HepG2 (cell line): ENCODE data around the gene CXorf51A. TPM values are rescaled to one million over a fixed set of nuclear protein-coding genes. Genes with fewer than 3 reads are reported as not detected.

Source experiments
- ATAC-seq: fragments of 200-7000 bp; cut with Tn5 transposase; 3 replicates; pipeline ENCODE4 v1.9.1; 2020; ENCODE audit warnings: mild to moderate bottlenecking, moderate library complexity
- BruUV-seq: library from RNA; stranded (reverse); fragments of 400-500 nt; replicated peaks from 2 replicates; lab custom pipeline; 2021; lab: Mats Ljungman, UMichigan
- CTCF ChIA-PET: fragments of 300-600 bp; formaldehyde crosslinking; extraction: SDS; loops from one replicate; lab custom pipeline; 2021; ENCODE audit warnings: low total read pairs, inconsistent platforms, low intra/inter-chr PET ratio; lab: Yijun Ruan, JAX
- POLR2A ChIA-PET: fragments of 350-600 bp; sonication (Branson Sonifier 250); formaldehyde crosslinking; loops from one replicate; lab custom pipeline; 2020; ENCODE audit warnings: antibody characterized with exemption, inconsistent platforms; lab: Yijun Ruan, JAX
- DNase-seq: peaks from one replicate; pipeline ENCODE4 v3.0.0-alpha.2; 2015; ENCODE audit warnings: low spot score
- FAIRE-seq: peaks from 3 replicates; lab custom pipeline; 2011; peaks lifted over from hg19 to GRCh38; lab: Jason Lieb, UNC
- H2AFZ ChIP-seq: one replicate; pipeline ENCODE4 v1.6.1; 2011; ENCODE audit warnings: low read length, inconsistent platforms
- H3K27ac ChIP-seq: fragments of 300-600 bp; 3 replicates; pipeline ENCODE4 v1.8.0; 2011; ENCODE audit warnings: mixed run types, mild to moderate bottlenecking, mixed read lengths, low read length, inconsistent platforms; ENCODE audit not compliant: insufficient read depth; ENCODE audit errors: extremely low read length
- H3K27me3 ChIP-seq, 2 experiments: fragments of 200-600 bp in 1 of 2; 2 replicates in 1 of 2; 3 replicates in 1 of 2; pipeline versions ENCODE4 v1.6.0 to v1.8.0; 2011; ENCODE audit warnings: low read length in 2 of 2, mild to moderate bottlenecking in 2 of 2, moderate library complexity in 2 of 2, inconsistent platforms in 1 of 2; ENCODE audit not compliant: insufficient read depth in 2 of 2, control insufficient read depth in 1 of 2
- H3K36me3 ChIP-seq, 2 experiments: fragments of 200-600 bp in 1 of 2; replicated peaks in 1 of 2; 2 replicates in 1 of 2; 3 replicates in 1 of 2; pipeline versions ENCODE4 v1.5.1 to v1.8.0; 2011; ENCODE audit warnings: low read length in 2 of 2, inconsistent platforms in 1 of 2; ENCODE audit not compliant: insufficient read depth in 2 of 2, control insufficient read depth in 1 of 2
- H3K4me1 ChIP-seq: 2 replicates; pipeline ENCODE4 v1.5.1; 2012; ENCODE audit warnings: low read length, inconsistent platforms; ENCODE audit not compliant: insufficient read depth
- H3K4me2 ChIP-seq: 2 replicates; pipeline ENCODE4 v1.6.0; 2011; ENCODE audit warnings: low read depth, low read length, inconsistent platforms
- H3K4me3 ChIP-seq, 3 experiments: fragments of 200-600 bp in 1 of 3; sonication (generic), shearing (Covaris generic) in 1 of 3; replicated peaks in 1 of 3; 2 replicates each; pipeline ENCODE4 v1.5.1; 2011 to 2016; ENCODE audit warnings: low read length in 3 of 3, inconsistent platforms in 2 of 3, low read depth in 2 of 3, mild to moderate bottlenecking in 2 of 3, control low read depth in 1 of 3, mixed read lengths in 1 of 3; ENCODE audit not compliant: insufficient read depth in 1 of 3
- H3K79me2 ChIP-seq: one replicate; pipeline ENCODE4 v1.6.1; 2011; ENCODE audit warnings: low read length, inconsistent platforms; ENCODE audit not compliant: insufficient read depth
- H3K9ac ChIP-seq: 2 replicates; pipeline ENCODE4 v1.6.0; 2011; ENCODE audit warnings: mild to moderate bottlenecking, low read depth, low read length, inconsistent platforms; ENCODE audit not compliant: insufficient read depth
- H3K9me3 ChIP-seq: 2 replicates; pipeline ENCODE4 v1.5.1; 2012; ENCODE audit warnings: mild to moderate bottlenecking, low read length
- H4K20me1 ChIP-seq: 2 replicates; pipeline ENCODE4 v1.6.0; 2011; ENCODE audit warnings: inconsistent platforms, mild to moderate bottlenecking, low read length, moderate library complexity; ENCODE audit not compliant: insufficient read depth
- MYC ChIP-seq: sonication (generic); formaldehyde crosslinking; IDR thresholded peaks from 2 replicates; pipeline ENCODE4 v1.9.0; 2021; ENCODE audit warnings: missing genetic modification reagents, borderline replicate concordance
- NFE2 ChIP-seq: sonication (generic); formaldehyde crosslinking; IDR thresholded peaks from 2 replicates; pipeline ENCODE4 v1.4.0; 2020; ENCODE audit warnings: missing genetic modification reagents
- NFRKB ChIP-seq: fragments of 450-650 bp; IDR thresholded peaks from 2 replicates; pipeline ENCODE4 v1.6.1; 2017
- ZBTB20 ChIP-seq: sonication (generic); formaldehyde crosslinking; IDR thresholded peaks from 2 replicates; pipeline ENCODE4 v1.8.1; 2023; ENCODE audit warnings: missing genetic modification reagents, low read depth, mild to moderate bottlenecking, borderline replicate concordance
- ZKSCAN1 ChIP-seq: fragments of 150-350 bp; IDR thresholded peaks from 2 replicates; pipeline ENCODE4 v1.6.1; 2014; ENCODE audit warnings: low read length
- ZNF20 ChIP-seq: sonication (generic); formaldehyde crosslinking; IDR thresholded peaks from 2 replicates; pipeline ENCODE4 v1.4.0; 2020; ENCODE audit warnings: mild to moderate bottlenecking, moderate library complexity, missing genetic modification reagents
- ZNF468 ChIP-seq: sonication (generic); formaldehyde crosslinking; IDR thresholded peaks from 2 replicates; pipeline ENCODE4 v1.8.0; 2022; ENCODE audit warnings: mild to moderate bottlenecking, moderate library complexity, missing genetic modification reagents
- ZNF703 ChIP-seq: sonication (generic); formaldehyde crosslinking; IDR thresholded peaks from 2 replicates; pipeline ENCODE4 v1.5.1; 2020; ENCODE audit warnings: missing genetic modification reagents, mild to moderate bottlenecking, moderate library complexity, borderline replicate concordance
- WGBS: methylation state at CpG from one replicate; pipeline ENCODE4 v1.1.6; 2017; ENCODE audit warnings: low lambda C conversion rate; 5-methylcytosine and 5-hydroxymethylcytosine counted together
- in situ Hi-C: cut with HindIII; loops from 2 replicates; pipeline ENCODE4 v1.10.0; 2017; ENCODE audit warnings: low pct_unique_long_range_greater_than_20kb; ENCODE audit not compliant: extremely low pct_ligation_motif_present
- intact Hi-C: fragments of 100-400 bp; cut with micrococcal nuclease; formaldehyde crosslinking; loops from one replicate; pipeline ENCODE4 v1.10.0; 2022; ENCODE audit not compliant: unreplicated experiment
- polyA plus RNA-seq, 8 experiments: library from polyadenylated mRNA; depleted of rRNA in 3 of 8; stranded (reverse) in 7 of 8; unstranded in 1 of 8; fragments of >200 nt; fragmentation: Illumina TruSeq in 4 of 8; extraction: Trizol in 4 of 8; gene quantifications; 2 replicates each; pipeline versions ENCODE4 v1.2.1 to v1.2.3, GENCODE V29; 2011 to 2016; ENCODE audit warnings: low read depth in 4 of 8, missing spikeins in 1 of 8, mixed read lengths in 1 of 8; ENCODE audit not compliant: insufficient read depth in 1 of 8
- total RNA-seq, 5 experiments: library from RNA; depleted of rRNA; stranded (reverse); fragments of >200 nt; fragmentation: Illumina TruSeq; extraction: Trizol; gene quantifications; 2 replicates each; pipeline ENCODE4 v1.2.3, GENCODE V29; 2016; ENCODE audit warnings: low read depth in 1 of 5
- TF ChIP-seq, protein P1 (sequence below): sonication (generic); formaldehyde crosslinking; conservative IDR thresholded peaks from 2 replicates; pipeline ENCODE4 v1.4.0; 2020; ENCODE audit warnings: missing genetic modification reagents
- TF ChIP-seq, protein P2 (sequence below): conservative IDR thresholded peaks from 2 replicates; pipeline ENCODE4 v1.6.1; 2018; ENCODE audit warnings: missing genetic modification reagents
- TF ChIP-seq, protein P3 (sequence below): sonication (generic); formaldehyde crosslinking; IDR thresholded peaks from 2 replicates; pipeline ENCODE4 v1.5.1; 2020; ENCODE audit warnings: missing genetic modification reagents, mild to moderate bottlenecking, borderline replicate concordance
- TF ChIP-seq, protein P4 (sequence below): sonication (generic); formaldehyde crosslinking; IDR thresholded peaks from 2 replicates; pipeline ENCODE4 v1.5.1; 2020; ENCODE audit warnings: mild to moderate bottlenecking, missing genetic modification reagents

Gene CXorf51A
- total and polyA plus RNA-seq, 2 of the 13 experiments (the other 11 are each of a cell fraction or from before 2014, with no cell fraction given) = not detected

DNA sequence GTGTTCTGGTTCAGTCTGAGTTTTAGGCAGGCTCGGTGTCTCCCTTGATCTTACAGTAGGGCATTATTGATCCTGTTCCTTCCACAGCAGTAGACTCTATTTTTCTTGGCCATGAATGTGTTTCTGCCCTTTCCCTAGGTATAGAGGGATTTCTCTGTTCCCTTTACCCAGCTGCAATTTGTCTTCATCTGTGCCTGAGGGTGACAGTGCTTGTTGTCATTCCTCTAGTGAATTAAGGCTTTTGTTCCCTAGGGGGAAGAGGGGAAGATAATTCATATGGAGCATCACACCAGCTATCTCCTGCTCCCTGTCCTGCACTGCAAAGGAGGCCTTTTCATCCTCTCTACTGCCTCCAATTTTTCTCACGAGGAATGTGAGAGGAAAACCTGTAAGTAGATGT lies 39.7 kb upstream of the CXorf51A start:
- intact Hi-C loops = no loop called here
- Histone ChIP-seq H3K4me1 (no peaks in the 10 kb centered on the region), H3K79me2 (no peaks in the 10 kb centered on the region), H3K36me3 (no peaks in the 10 kb centered on the region), H2AFZ (no peak overlapping the region), H3K4me3 (no peak overlapping the region), H3K9ac (no peak overlapping the region), H3K27ac (no peak overlapping the region), H3K4me2 (no peak overlapping the region), H4K20me1 (no peaks in the 10 kb centered on the region), H3K27me3 (no peaks in the 10 kb centered on the region), H3K9me3 (peaks cover 40% of the 10 kb centered on the region)
- ATAC-seq = no peak
- TF ChIP-seq, protein P1, sequence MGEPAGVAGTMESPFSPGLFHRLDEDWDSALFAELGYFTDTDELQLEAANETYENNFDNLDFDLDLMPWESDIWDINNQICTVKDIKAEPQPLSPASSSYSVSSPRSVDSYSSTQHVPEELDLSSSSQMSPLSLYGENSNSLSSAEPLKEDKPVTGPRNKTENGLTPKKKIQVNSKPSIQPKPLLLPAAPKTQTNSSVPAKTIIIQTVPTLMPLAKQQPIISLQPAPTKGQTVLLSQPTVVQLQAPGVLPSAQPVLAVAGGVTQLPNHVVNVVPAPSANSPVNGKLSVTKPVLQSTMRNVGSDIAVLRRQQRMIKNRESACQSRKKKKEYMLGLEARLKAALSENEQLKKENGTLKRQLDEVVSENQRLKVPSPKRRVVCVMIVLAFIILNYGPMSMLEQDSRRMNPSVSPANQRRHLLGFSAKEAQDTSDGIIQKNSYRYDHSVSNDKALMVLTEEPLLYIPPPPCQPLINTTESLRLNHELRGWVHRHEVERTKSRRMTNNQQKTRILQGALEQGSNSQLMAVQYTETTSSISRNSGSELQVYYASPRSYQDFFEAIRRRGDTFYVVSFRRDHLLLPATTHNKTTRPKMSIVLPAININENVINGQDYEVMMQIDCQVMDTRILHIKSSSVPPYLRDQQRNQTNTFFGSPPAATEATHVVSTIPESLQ (CRISPR knock-in tag) = no peak
- no peak for TF ChIP-seq NFRKB
- TF ChIP-seq NFE2 (CRISPR knock-in tag) = no peak
- TF ChIP-seq, protein P2, sequence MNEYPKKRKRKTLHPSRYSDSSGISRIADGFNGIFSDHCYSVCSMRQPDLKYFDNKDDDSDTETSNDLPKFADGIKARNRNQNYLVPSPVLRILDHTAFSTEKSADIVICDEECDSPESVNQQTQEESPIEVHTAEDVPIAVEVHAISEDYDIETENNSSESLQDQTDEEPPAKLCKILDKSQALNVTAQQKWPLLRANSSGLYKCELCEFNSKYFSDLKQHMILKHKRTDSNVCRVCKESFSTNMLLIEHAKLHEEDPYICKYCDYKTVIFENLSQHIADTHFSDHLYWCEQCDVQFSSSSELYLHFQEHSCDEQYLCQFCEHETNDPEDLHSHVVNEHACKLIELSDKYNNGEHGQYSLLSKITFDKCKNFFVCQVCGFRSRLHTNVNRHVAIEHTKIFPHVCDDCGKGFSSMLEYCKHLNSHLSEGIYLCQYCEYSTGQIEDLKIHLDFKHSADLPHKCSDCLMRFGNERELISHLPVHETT = no peak
- TF ChIP-seq, protein P3, sequence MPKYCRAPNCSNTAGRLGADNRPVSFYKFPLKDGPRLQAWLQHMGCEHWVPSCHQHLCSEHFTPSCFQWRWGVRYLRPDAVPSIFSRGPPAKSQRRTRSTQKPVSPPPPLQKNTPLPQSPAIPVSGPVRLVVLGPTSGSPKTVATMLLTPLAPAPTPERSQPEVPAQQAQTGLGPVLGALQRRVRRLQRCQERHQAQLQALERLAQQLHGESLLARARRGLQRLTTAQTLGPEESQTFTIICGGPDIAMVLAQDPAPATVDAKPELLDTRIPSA (CRISPR knock-in tag) = no peak
- no peak for TF ChIP-seq MYC (CRISPR knock-in tag)
- TF ChIP-seq ZKSCAN1 = no peak
- no peak for TF ChIP-seq ZBTB20 (CRISPR knock-in tag)
- TF ChIP-seq, protein P4, sequence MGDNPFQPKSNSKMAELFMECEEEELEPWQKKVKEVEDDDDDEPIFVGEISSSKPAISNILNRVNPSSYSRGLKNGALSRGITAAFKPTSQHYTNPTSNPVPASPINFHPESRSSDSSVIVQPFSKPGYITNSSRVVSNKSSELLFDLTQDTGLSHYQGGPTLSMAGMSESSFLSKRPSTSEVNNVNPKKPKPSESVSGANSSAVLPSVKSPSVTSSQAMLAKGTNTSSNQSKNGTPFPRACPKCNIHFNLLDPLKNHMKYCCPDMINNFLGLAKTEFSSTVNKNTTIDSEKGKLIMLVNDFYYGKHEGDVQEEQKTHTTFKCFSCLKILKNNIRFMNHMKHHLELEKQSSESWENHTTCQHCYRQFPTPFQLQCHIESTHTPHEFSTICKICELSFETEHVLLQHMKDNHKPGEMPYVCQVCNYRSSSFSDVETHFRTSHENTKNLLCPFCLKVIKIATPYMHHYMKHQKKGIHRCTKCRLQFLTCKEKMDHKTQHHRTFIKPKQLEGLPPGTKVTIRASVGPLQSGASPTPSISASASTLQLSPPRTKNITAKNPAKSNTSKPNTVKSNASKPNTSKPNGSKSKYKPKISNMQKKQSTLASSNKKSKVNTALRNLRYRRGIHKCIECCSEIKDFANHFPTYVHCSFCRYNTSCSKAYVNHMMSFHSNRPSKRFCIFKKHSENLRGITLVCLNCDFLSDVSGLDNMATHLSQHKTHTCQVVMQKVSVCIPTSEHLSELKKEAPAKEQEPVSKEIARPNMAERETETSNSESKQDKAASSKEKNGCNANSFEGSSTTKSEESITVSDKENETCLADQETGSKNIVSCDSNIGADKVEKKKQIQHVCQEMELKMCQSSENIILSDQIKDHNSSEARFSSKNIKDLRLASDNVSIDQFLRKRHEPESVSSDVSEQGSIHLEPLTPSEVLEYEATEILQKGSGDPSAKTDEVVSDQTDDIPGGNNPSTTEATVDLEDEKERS = no peak
- no peak for TF ChIP-seq ZNF20 (CRISPR knock-in tag)
- TF ChIP-seq ZNF703 (CRISPR knock-in tag) = no peak
- no peak for TF ChIP-seq ZNF468 (CRISPR knock-in tag)
- BruUV-seq = no TSS peak
- POLR2A ChIA-PET = no interaction called here
- 0% methylated on average over 2 of the region's 2 CpGs for WGBS
- CTCF ChIA-PET = no interaction called here
- no peak for FAIRE-seq
- no peak for DNase-seq
- in situ Hi-C loops = no loop called here
